ENCODE measurements around the gene MTERF1.

DNA sequence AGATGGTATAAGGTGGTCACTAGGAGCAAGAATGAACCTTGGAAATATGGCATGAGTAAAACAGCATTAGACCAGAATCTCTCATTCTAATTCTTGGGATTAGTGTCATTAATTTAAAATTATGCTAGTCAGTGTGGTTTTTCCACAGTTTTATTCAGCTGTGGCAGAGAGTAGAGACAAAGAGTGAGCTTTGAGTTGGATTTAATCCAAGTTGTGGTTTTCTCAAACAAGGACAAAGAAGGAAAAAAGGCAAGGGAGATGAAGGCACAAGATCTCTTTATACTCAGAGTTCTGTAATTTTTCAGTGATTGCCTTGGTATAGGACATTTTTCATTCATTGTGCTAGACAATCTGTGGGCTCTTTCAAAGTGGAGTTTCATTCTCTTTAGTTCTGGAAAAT is 32.0 kb upstream of the MTERF1 start:
- TF ChIP-seq, protein P1, sequence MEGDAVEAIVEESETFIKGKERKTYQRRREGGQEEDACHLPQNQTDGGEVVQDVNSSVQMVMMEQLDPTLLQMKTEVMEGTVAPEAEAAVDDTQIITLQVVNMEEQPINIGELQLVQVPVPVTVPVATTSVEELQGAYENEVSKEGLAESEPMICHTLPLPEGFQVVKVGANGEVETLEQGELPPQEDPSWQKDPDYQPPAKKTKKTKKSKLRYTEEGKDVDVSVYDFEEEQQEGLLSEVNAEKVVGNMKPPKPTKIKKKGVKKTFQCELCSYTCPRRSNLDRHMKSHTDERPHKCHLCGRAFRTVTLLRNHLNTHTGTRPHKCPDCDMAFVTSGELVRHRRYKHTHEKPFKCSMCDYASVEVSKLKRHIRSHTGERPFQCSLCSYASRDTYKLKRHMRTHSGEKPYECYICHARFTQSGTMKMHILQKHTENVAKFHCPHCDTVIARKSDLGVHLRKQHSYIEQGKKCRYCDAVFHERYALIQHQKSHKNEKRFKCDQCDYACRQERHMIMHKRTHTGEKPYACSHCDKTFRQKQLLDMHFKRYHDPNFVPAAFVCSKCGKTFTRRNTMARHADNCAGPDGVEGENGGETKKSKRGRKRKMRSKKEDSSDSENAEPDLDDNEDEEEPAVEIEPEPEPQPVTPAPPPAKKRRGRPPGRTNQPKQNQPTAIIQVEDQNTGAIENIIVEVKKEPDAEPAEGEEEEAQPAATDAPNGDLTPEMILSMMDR (conservative IDR thresholded peaks at IDR 0.05; ENCODE audit: low read depth, low read length): no peak
- TF ChIP-seq EZH2phosphoT487 (IDR thresholded peaks at IDR 0.05; ENCODE audit: borderline replicate concordance, low read length) (no peak), EZH2 (IDR thresholded peaks at IDR 0.05; ENCODE audit: low read length, unreplicated experiment) (no peak)

All from PC-3 (cell line).